ENCODE data around the gene RAB3A.
A peak's percentile ranks its signal among the peaks of the same experiment; 100 is the strongest.

GRCh38 chr19:18233224-18233825 is 29.5 kb upstream of the RAB3A start:
- no peak for TF ChIP-seq POLR2AphosphoS5 (IDR thresholded peaks at IDR 0.05; ENCODE audit: low read depth, low read length)
- TF ChIP-seq, protein P1, sequence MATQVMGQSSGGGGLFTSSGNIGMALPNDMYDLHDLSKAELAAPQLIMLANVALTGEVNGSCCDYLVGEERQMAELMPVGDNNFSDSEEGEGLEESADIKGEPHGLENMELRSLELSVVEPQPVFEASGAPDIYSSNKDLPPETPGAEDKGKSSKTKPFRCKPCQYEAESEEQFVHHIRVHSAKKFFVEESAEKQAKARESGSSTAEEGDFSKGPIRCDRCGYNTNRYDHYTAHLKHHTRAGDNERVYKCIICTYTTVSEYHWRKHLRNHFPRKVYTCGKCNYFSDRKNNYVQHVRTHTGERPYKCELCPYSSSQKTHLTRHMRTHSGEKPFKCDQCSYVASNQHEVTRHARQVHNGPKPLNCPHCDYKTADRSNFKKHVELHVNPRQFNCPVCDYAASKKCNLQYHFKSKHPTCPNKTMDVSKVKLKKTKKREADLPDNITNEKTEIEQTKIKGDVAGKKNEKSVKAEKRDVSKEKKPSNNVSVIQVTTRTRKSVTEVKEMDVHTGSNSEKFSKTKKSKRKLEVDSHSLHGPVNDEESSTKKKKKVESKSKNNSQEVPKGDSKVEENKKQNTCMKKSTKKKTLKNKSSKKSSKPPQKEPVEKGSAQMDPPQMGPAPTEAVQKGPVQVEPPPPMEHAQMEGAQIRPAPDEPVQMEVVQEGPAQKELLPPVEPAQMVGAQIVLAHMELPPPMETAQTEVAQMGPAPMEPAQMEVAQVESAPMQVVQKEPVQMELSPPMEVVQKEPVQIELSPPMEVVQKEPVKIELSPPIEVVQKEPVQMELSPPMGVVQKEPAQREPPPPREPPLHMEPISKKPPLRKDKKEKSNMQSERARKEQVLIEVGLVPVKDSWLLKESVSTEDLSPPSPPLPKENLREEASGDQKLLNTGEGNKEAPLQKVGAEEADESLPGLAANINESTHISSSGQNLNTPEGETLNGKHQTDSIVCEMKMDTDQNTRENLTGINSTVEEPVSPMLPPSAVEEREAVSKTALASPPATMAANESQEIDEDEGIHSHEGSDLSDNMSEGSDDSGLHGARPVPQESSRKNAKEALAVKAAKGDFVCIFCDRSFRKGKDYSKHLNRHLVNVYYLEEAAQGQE (IDR thresholded peaks at IDR 0.05; ENCODE audit: insufficient read depth in 1 of 2, low read depth in 2 of 2, low read length in 2 of 2) = peak; percentile 91 to 94
- TF ChIP-seq TAF1 (IDR thresholded peaks at IDR 0.05; ENCODE audit: borderline replicate concordance, insufficient read depth, low read length) = no peak

Measured in PFSK-1 (cell line).